Measurements from ENCODE around the gene ESCO1.

GRCh38 chr18:21502661-21503060, 97.8 kb downstream of the ESCO1 start:
- no peak for TF ChIP-seq CTCF (IDR thresholded peaks at IDR 0.05)
- no peak for TF ChIP-seq POLR2A (IDR thresholded peaks at IDR 0.05)

All from uterus (tissue), 2 donors.